GM12878 (cell line): ENCODE data around the gene ANLN. TPM values are rescaled to one million over a fixed set of nuclear protein-coding genes. Genes with fewer than 3 reads are reported as not detected.

Experiments
- ATAC-seq: fragments of 200-7000 bp; cut with Tn5 transposase; 3 replicates; pipeline ENCODE4 v1.9.1; 2020; ENCODE audit warnings: mild to moderate bottlenecking, moderate library complexity
- BruUV-seq: library from RNA; stranded (reverse); fragments of 400-500 nt; replicated peaks from 2 replicates; lab custom pipeline; 2021; lab: Mats Ljungman, UMichigan
- CTCF ChIA-PET: fragments of 300-600 bp; sonication (Branson Sonifier 250); formaldehyde crosslinking; extraction: SDS; loops from one replicate; lab custom pipeline; 2021; ENCODE audit warnings: inconsistent platforms; lab: Yijun Ruan, JAX
- POLR2A ChIA-PET: fragments of 350-600 bp; formaldehyde crosslinking; extraction: SDS; loops from one replicate; lab custom pipeline; 2021; ENCODE audit warnings: inconsistent platforms; lab: Charles Lee
- RAD21 ChIA-PET: fragments of 300-600 bp; sonication (Branson Sonifier 250); formaldehyde crosslinking; loops from one replicate; lab custom pipeline; 2023; ENCODE audit warnings: antibody characterized with exemption; ENCODE audit not compliant: unreplicated experiment; lab: Charles Lee
- SMC1A ChIA-PET: fragments of 300-600 bp; sonication (Branson Sonifier 250); formaldehyde crosslinking; loops from one replicate; lab custom pipeline; 2023; ENCODE audit not compliant: unreplicated experiment, uncharacterized antibody; lab: Charles Lee
- DNase-seq: peaks from one replicate; pipeline ENCODE4 v3.0.0-alpha.2; 2011; ENCODE audit warnings: low read depth, low spot score
- FAIRE-seq: peaks from 3 replicates; lab custom pipeline; 2011; peaks lifted over from hg19 to GRCh38; lab: Jason Lieb, UNC
- H2AFZ ChIP-seq: 2 replicates; pipeline ENCODE4 v1.6.0; 2011; ENCODE audit warnings: low read depth, low read length, control low read depth; ENCODE audit not compliant: control insufficient read depth
- H3K27ac ChIP-seq: 2 replicates; pipeline ENCODE4 v1.5.1; 2011; ENCODE audit warnings: control low read depth; ENCODE audit not compliant: control insufficient read depth, insufficient read depth
- H3K27me3 ChIP-seq, 2 experiments: replicated peaks in 1 of 2; 2 replicates each; pipeline versions ENCODE4 v1.6.0 to v1.6.1; 2011; ENCODE audit warnings: low read length in 1 of 2; ENCODE audit not compliant: control insufficient read depth in 2 of 2, insufficient read depth in 2 of 2
- H3K36me3 ChIP-seq, 2 experiments: 2 replicates each; pipeline ENCODE4 v1.5.1; 2011; ENCODE audit warnings: low read length in 1 of 2; ENCODE audit not compliant: control insufficient read depth in 2 of 2, insufficient read depth in 2 of 2
- H3K4me1 ChIP-seq: 2 replicates; pipeline ENCODE4 v1.6.1; 2011; ENCODE audit warnings: mild to moderate bottlenecking, low read length, moderate library complexity, mixed read lengths; ENCODE audit not compliant: control insufficient read depth, insufficient read depth
- H3K4me2 ChIP-seq: 2 replicates; pipeline ENCODE4 v1.6.0; 2011; ENCODE audit warnings: control low read depth; ENCODE audit not compliant: control insufficient read depth, insufficient read depth
- H3K4me3 ChIP-seq: fragments of 200-600 bp; sonication (generic); 2 replicates; pipeline ENCODE4 v1.5.1; 2016
- H3K79me2 ChIP-seq: 2 replicates; pipeline ENCODE4 v1.6.0; 2011; ENCODE audit warnings: low read length; ENCODE audit not compliant: control insufficient read depth, insufficient read depth
- H3K9ac ChIP-seq: 2 replicates; pipeline ENCODE4 v1.8.0; 2011; ENCODE audit warnings: low read length, control low read depth, mixed read lengths; ENCODE audit not compliant: control insufficient read depth, insufficient read depth
- H3K9me3 ChIP-seq: replicated peaks from 3 replicates; pipeline ENCODE4 v1.5.1; 2011; ENCODE audit warnings: mild to moderate bottlenecking, low read length; ENCODE audit not compliant: control insufficient read depth, insufficient read depth
- H4K20me1 ChIP-seq: 2 replicates; pipeline ENCODE4 v1.6.0; 2011; ENCODE audit not compliant: control insufficient read depth, insufficient read depth
- CBFB ChIP-seq: IDR thresholded peaks from 2 replicates; pipeline ENCODE4 v1.6.1; 2016; ENCODE audit warnings: antibody characterized with exemption, low read depth
- IKZF1 ChIP-seq: fragments of 450-650 bp; conservative IDR thresholded peaks from 2 replicates; pipeline ENCODE4 v1.6.1; 2017; ENCODE audit warnings: antibody characterized with exemption, mild to moderate bottlenecking
- NR2F1 ChIP-seq: fragments of 450-650 bp; conservative IDR thresholded peaks from 2 replicates; pipeline ENCODE4 v1.6.1; 2017; ENCODE audit warnings: mild to moderate bottlenecking
- PML ChIP-seq: IDR thresholded peaks from 2 replicates; pipeline ENCODE4 v1.6.1; 2012; ENCODE audit warnings: low read length, inconsistent platforms
- RAD51 ChIP-seq: fragments of 450-650 bp; IDR thresholded peaks from 2 replicates; pipeline ENCODE4 v1.6.1; 2016; ENCODE audit warnings: moderate library complexity, mild to moderate bottlenecking, inconsistent platforms
- RELB ChIP-seq: fragments of 450-650 bp; IDR thresholded peaks from 2 replicates; pipeline ENCODE4 v1.6.1; 2017; ENCODE audit warnings: low read depth, mild to moderate bottlenecking, moderate library complexity
- SMAD5 ChIP-seq: IDR thresholded peaks from 2 replicates; pipeline ENCODE4 v1.6.1; 2016; ENCODE audit warnings: antibody characterized with exemption, low read depth
- WGBS: methylation state at CpG from one replicate; pipeline ENCODE4 v1.1.6; 2016; ENCODE audit warnings: low lambda C conversion rate; ENCODE audit not compliant: insufficient replicate concordance, insufficient coverage; ENCODE audit errors: missing lambda C conversion rate; 5-methylcytosine and 5-hydroxymethylcytosine counted together
- in situ Hi-C: fragments of 300-500 bp; cut with MboI; formaldehyde crosslinking; loops from 9 replicates; pipeline ENCODE4 v1.14.3; 2018; ENCODE audit warnings: mixed read lengths
- intact Hi-C: fragments of 100-400 bp; cut with micrococcal nuclease; formaldehyde crosslinking; loops from one replicate; pipeline ENCODE4 v1.14.2; 2022; ENCODE audit not compliant: unreplicated experiment
- polyA plus RNA-seq, 11 experiments: library from polyadenylated mRNA; depleted of rRNA in 4 of 11; unstranded in 6 of 11; stranded (reverse) in 5 of 11; fragments of >200 nt; fragmentation: Nextera tagmentation in 4 of 11; fragmentation: Illumina TruSeq in 1 of 11; extraction: Ambion mirVana in 4 of 11; extraction: Trizol in 1 of 11; gene quantifications; 1 replicate in 1 of 11; 2 replicates in 10 of 11; pipeline versions ENCODE4 v1.2.1 to v1.2.3, GENCODE V29; 2011 to 2016; ENCODE audit warnings: inconsistent platforms in 2 of 11, missing spikeins in 2 of 11, low read depth in 1 of 11
- total RNA-seq, 4 experiments: library from RNA; depleted of rRNA in 3 of 4; stranded (reverse); fragments of >200 nt in 3 of 4; fragmentation: Illumina TruSeq in 1 of 4; extraction: Trizol in 1 of 4; gene quantifications; 2 replicates each; pipeline versions ENCODE4 v1.2.1 to v1.2.3, GENCODE V29; 2013 to 2021
- TF ChIP-seq, protein P1 (sequence below): IDR thresholded peaks from 2 replicates; pipeline ENCODE4 v1.6.1; 2011; ENCODE audit warnings: low read depth, mild to moderate bottlenecking, low read length, moderate library complexity, borderline replicate concordance; ENCODE audit errors: extremely low read depth

Gene ANLN
- total and polyA plus RNA-seq, 10 of the 15 experiments (the other 5 are each of a cell fraction or from before 2014, with no cell fraction given), result 9.5 to 32.1 (median 24.2) TPM

- SMC1A ChIA-PET, result interaction anchor here (1.9 kb wide), 1 partner anchor 16 kb away, joined by 7 read pairs; no protein-coding TSS in a partner anchor
- Histone ChIP-seq H3K79me2 (no peaks in the 10 kb centered on the region), H4K20me1 (no peaks in the 10 kb centered on the region), H3K9ac (no peak overlapping the region), H3K4me3 (no peak overlapping the region), H3K9me3 (no peaks in the 10 kb centered on the region), H3K4me2 (no peak overlapping the region), H3K36me3 (peaks cover 12 to 16% of the 10 kb centered on the region in 2 experiments), H3K27me3 (no peaks in the 10 kb centered on the region), H2AFZ (no peak overlapping the region), H3K27ac (no peak overlapping the region), H3K4me1 (no peaks in the 10 kb centered on the region)
- CTCF ChIA-PET, result interaction anchor here (2.0 kb wide), 1 partner anchor 41 kb away, joined by 4 read pairs; no protein-coding TSS in a partner anchor
- DNase-seq (no peak), FAIRE-seq (no peak), ATAC-seq (no peak)
- in situ Hi-C loops, result no loop called here
- no TSS peak for BruUV-seq
- intact Hi-C loops, result no loop called here
- TF ChIP-seq RAD51 (no peak), RELB (no peak), SMAD5 (no peak), CBFB (no peak), IKZF1 (no peak), NR2F1 (no peak), PML (no peak)
- TF ChIP-seq, protein P1, sequence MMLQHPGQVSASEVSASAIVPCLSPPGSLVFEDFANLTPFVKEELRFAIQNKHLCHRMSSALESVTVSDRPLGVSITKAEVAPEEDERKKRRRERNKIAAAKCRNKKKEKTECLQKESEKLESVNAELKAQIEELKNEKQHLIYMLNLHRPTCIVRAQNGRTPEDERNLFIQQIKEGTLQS, result no peak
- POLR2A ChIA-PET, result no interaction called here
- WGBS, result 77% methylated on average over 2 of the region's 2 CpGs
- RAD21 ChIA-PET, result no interaction called here
These were observed 18.9 kb downstream of the ANLN start for GRCh38 chr7:36408589-36408988.
